Brain microvascular endothelial cell (primary cell): ENCODE measurements around the gene CTXN1.

ENCODE experiments used
- DNase-seq: peaks from one replicate; pipeline ENCODE4 v3.0.0-alpha.2; 2020
- H3K27ac ChIP-seq: fragments of 250-450 bp; sonication (Bioruptor Pico); 2 replicates; pipeline ENCODE4 v1.5.1; 2020; ENCODE audit warnings: mild to moderate bottlenecking, moderate library complexity
- H3K27me3 ChIP-seq: fragments of 250-450 bp; sonication (Bioruptor Pico); replicated peaks from 2 replicates; pipeline ENCODE4 v1.5.1; 2020; ENCODE audit warnings: mild to moderate bottlenecking
- H3K36me3 ChIP-seq: fragments of 250-450 bp; sonication (Bioruptor Pico); replicated peaks from 2 replicates; pipeline ENCODE4 v1.5.1; 2020; ENCODE audit warnings: mild to moderate bottlenecking
- H3K4me3 ChIP-seq: 2 replicates; pipeline ENCODE4 v1.5.1; 2011; ENCODE audit warnings: low read depth, mild to moderate bottlenecking, control low read depth, low read length, moderate library complexity
- CTCF ChIP-seq: IDR thresholded peaks from 2 replicates; pipeline ENCODE4 v1.5.1; 2011; ENCODE audit warnings: low read depth, mild to moderate bottlenecking, moderate library complexity, low read length, control low read depth, inconsistent platforms; ENCODE audit errors: missing control alignments
- in situ Hi-C: cut with HindIII; loops from 2 replicates; pipeline ENCODE4 v1.10.0; 2017; ENCODE audit warnings: low sequenced_read_pairs, low pct_ligation_motif_present

The CTXN1 gene

GRCh38 chr19:7928741-7929701, 3.1 kb upstream of the CTXN1 start:
- peak; percentile 66 for TF ChIP-seq CTCF
- Histone ChIP-seq H3K36me3 (peaks cover 33% of the 10 kb centered on the region), H3K27ac (peak overlapping the region; percentile 87), H3K27me3 (no peaks in the 10 kb centered on the region), H3K4me3 (peak overlapping the region; percentile 3)
- in situ Hi-C loops, result no loop called here
- DNase-seq, result peak; percentile 82

GRCh38 chr19:7928334-7928706, 2.4 kb upstream of the CTXN1 start:
- TF ChIP-seq CTCF, result no peak
- Histone ChIP-seq H3K4me3 (no peak overlapping the region), H3K27ac (peak overlapping the region; percentile 87), H3K27me3 (no peaks in the 10 kb centered on the region), H3K36me3 (peaks cover 26% of the 10 kb centered on the region)
- in situ Hi-C loops, result no loop called here
- DNase-seq, result no peak

- no peak for DNase-seq
- peaks cover 25% of the 10 kb centered on the region for H3K36me3 ChIP-seq
- H3K27ac ChIP-seq, result peak overlapping the region; percentile 87
- in situ Hi-C loops, result no loop called here
- TF ChIP-seq CTCF, result no peak
- no peaks in the 10 kb centered on the region for H3K27me3 ChIP-seq
- no peak overlapping the region for H3K4me3 ChIP-seq
Observed at GRCh38 chr19:7927605-7928333, 1.8 kb upstream of the CTXN1 start.

- no peak overlapping the region for H3K27ac ChIP-seq
- DNase-seq, result no peak
- in situ Hi-C loops, result no loop called here
- H3K4me3 ChIP-seq, result no peak overlapping the region
- H3K36me3 ChIP-seq, result peaks cover 21% of the 10 kb centered on the region
- no peak for TF ChIP-seq CTCF
- no peaks in the 10 kb centered on the region for H3K27me3 ChIP-seq
Observed at GRCh38 chr19:7926727-7927604, 1.0 kb upstream of the CTXN1 start.

- no peaks in the 10 kb centered on the region for H3K27me3 ChIP-seq
- H3K4me3 ChIP-seq, result peak overlapping the region; percentile 17
- peak; percentile 63 for DNase-seq
- H3K27ac ChIP-seq, result no peak overlapping the region
- TF ChIP-seq CTCF, result peak; percentile 81
- peaks cover 10% of the 10 kb centered on the region for H3K36me3 ChIP-seq
- in situ Hi-C loops, result no loop called here
Observed at GRCh38 chr19:7925171-7925851, 624 bp downstream of the CTXN1 start.
